ACC112 (cell line): Measurements from ENCODE around the gene CST8.

Source experiments
- H2AFZ ChIP-seq: fragments of 200-600 bp; sonication (generic); one replicate; pipeline ENCODE4 v1.6.0; 2017; ENCODE audit warnings: antibody characterized with exemption, low read length; ENCODE audit not compliant: unreplicated experiment
- H3K27ac ChIP-seq: fragments of 200-600 bp; sonication (generic); 2 replicates; pipeline ENCODE4 v1.5.1; 2014; ENCODE audit warnings: low read depth, mild to moderate bottlenecking, antibody characterized with exemption, low read length, moderate library complexity
- H3K27me3 ChIP-seq: fragments of 200-600 bp; sonication (generic); 2 replicates; pipeline ENCODE4 v1.6.1; 2014; ENCODE audit warnings: mild to moderate bottlenecking, antibody characterized with exemption, low read length, moderate library complexity, mixed read lengths; ENCODE audit not compliant: insufficient read depth
- H3K36me3 ChIP-seq: fragments of 200-600 bp; sonication (generic); 2 replicates; pipeline ENCODE4 v1.6.1; 2016; ENCODE audit warnings: mild to moderate bottlenecking, antibody characterized with exemption, low read length, moderate library complexity, mixed read lengths; ENCODE audit not compliant: insufficient read depth
- H3K4me1 ChIP-seq: fragments of 200-600 bp; sonication (generic); one replicate; pipeline ENCODE4 v1.6.1; 2016; ENCODE audit warnings: low read length, mixed read lengths; ENCODE audit not compliant: insufficient read depth, unreplicated experiment, control insufficient read depth
- H3K4me3 ChIP-seq: fragments of 200-600 bp; sonication (generic); 2 replicates; pipeline ENCODE4 v1.5.1; 2014; ENCODE audit warnings: mild to moderate bottlenecking, low read depth, low read length
- H3K79me2 ChIP-seq: fragments of 200-600 bp; sonication (generic); one replicate; pipeline ENCODE4 v1.6.0; 2016; ENCODE audit warnings: low read length; ENCODE audit not compliant: control insufficient read depth, unreplicated experiment, insufficient read depth

The CST8 gene

GRCh38 chr20:23519556-23519955, 28.6 kb downstream of the CST8 start:
- peaks cover 23% of the 10 kb centered on the region for H3K27me3 ChIP-seq
- H3K4me3 ChIP-seq = no peak overlapping the region
- H2AFZ ChIP-seq = no peak overlapping the region
- H3K36me3 ChIP-seq = no peaks in the 10 kb centered on the region
- H3K27ac ChIP-seq = no peak overlapping the region
- H3K4me1 ChIP-seq = no peaks in the 10 kb centered on the region
- H3K79me2 ChIP-seq = no peaks in the 10 kb centered on the region

GRCh38 chr20:23520185-23520584, 29.3 kb downstream of the CST8 start:
- Histone ChIP-seq H3K4me1 (no peaks in the 10 kb centered on the region), H2AFZ (no peak overlapping the region), H3K79me2 (no peaks in the 10 kb centered on the region), H3K27ac (no peak overlapping the region), H3K4me3 (no peak overlapping the region), H3K27me3 (peaks cover 24% of the 10 kb centered on the region), H3K36me3 (no peaks in the 10 kb centered on the region)

GRCh38 chr20:23524146-23524545, 33.2 kb downstream of the CST8 start:
- Histone ChIP-seq H3K36me3 (no peaks in the 10 kb centered on the region), H3K4me3 (no peak overlapping the region), H2AFZ (no peak overlapping the region), H3K27ac (no peak overlapping the region), H3K27me3 (peaks cover 24% of the 10 kb centered on the region), H3K4me1 (no peaks in the 10 kb centered on the region), H3K79me2 (no peaks in the 10 kb centered on the region)

DNA sequence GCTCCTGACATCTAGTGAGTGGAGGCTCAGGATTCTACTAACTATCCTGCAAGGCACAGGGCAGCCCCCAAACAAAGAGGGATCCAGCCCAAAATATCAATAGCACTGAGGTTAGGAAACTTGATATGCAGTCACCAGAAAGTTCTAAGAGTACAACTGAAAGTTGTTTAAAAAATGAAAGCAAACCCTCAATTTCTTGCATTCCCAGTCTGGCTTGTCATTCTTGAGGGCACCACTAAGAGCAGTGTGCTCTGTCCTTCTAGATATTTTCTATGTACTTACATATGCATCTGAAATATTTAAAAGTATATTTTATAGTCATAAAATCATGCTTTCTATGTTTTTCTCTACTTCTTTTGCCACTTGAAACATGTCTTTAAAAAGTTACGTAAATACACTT, 35.9 kb downstream of the CST8 start:
- Histone ChIP-seq H3K79me2 (no peaks in the 10 kb centered on the region), H3K27ac (no peak overlapping the region), H3K4me3 (no peak overlapping the region), H3K4me1 (no peaks in the 10 kb centered on the region), H3K27me3 (peaks cover 29% of the 10 kb centered on the region), H3K36me3 (no peaks in the 10 kb centered on the region), H2AFZ (no peak overlapping the region)

DNA sequence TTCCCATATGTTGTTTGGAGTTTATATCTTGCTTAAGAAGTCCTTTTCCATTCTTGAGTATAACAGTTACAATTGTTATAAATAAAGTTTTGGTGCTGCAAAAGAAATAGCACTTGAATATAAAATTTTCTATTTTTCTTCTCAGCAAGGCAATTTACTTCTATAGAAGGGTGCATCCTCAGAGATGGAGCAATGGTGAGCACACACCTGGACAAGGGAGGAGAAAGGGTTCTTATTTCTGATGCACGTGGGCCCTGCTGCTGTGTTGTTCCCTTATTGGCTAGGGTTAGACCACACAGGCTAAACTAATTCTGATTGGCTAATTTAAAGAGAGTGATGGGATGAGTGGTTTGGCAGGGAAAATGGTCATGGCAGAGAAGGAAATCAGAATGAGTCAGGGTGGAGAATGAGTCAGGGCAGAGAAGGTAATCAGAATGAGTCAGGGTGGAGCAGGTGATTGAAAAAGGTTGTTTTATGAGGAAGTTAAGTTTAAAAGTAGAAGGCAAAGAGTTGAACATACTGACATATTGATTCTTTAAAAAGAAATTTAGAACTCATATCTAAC, 38.0 kb downstream of the CST8 start:
- Histone ChIP-seq H3K27ac (no peak overlapping the region), H3K36me3 (no peaks in the 10 kb centered on the region), H3K79me2 (no peaks in the 10 kb centered on the region), H3K4me3 (no peak overlapping the region), H3K27me3 (peaks cover 14% of the 10 kb centered on the region), H2AFZ (no peak overlapping the region), H3K4me1 (no peaks in the 10 kb centered on the region)

GRCh38 chr20:23530937-23531567, 40.1 kb downstream of the CST8 start:
- Histone ChIP-seq H3K4me3 (no peak overlapping the region), H2AFZ (no peak overlapping the region), H3K79me2 (no peaks in the 10 kb centered on the region), H3K4me1 (no peaks in the 10 kb centered on the region), H3K27ac (no peak overlapping the region), H3K27me3 (peaks cover 8% of the 10 kb centered on the region), H3K36me3 (no peaks in the 10 kb centered on the region)

GRCh38 chr20:23532533-23532932, 41.6 kb downstream of the CST8 start:
- Histone ChIP-seq H3K27ac (no peak overlapping the region), H3K4me1 (no peaks in the 10 kb centered on the region), H3K27me3 (peaks cover 8% of the 10 kb centered on the region; the same call in 1 of the 2 replicates), H3K79me2 (no peaks in the 10 kb centered on the region), H2AFZ (no peak overlapping the region), H3K36me3 (no peaks in the 10 kb centered on the region), H3K4me3 (no peak overlapping the region)

- Histone ChIP-seq H3K27me3 (peaks cover 8% of the 10 kb centered on the region; the same call in 1 of the 2 replicates), H3K4me1 (no peaks in the 10 kb centered on the region), H3K4me3 (no peak overlapping the region), H2AFZ (no peak overlapping the region), H3K27ac (no peak overlapping the region), H3K36me3 (no peaks in the 10 kb centered on the region), H3K79me2 (no peaks in the 10 kb centered on the region)
Observed at GRCh38 chr20:23533161-23533560, 42.2 kb downstream of the CST8 start.

DNA sequence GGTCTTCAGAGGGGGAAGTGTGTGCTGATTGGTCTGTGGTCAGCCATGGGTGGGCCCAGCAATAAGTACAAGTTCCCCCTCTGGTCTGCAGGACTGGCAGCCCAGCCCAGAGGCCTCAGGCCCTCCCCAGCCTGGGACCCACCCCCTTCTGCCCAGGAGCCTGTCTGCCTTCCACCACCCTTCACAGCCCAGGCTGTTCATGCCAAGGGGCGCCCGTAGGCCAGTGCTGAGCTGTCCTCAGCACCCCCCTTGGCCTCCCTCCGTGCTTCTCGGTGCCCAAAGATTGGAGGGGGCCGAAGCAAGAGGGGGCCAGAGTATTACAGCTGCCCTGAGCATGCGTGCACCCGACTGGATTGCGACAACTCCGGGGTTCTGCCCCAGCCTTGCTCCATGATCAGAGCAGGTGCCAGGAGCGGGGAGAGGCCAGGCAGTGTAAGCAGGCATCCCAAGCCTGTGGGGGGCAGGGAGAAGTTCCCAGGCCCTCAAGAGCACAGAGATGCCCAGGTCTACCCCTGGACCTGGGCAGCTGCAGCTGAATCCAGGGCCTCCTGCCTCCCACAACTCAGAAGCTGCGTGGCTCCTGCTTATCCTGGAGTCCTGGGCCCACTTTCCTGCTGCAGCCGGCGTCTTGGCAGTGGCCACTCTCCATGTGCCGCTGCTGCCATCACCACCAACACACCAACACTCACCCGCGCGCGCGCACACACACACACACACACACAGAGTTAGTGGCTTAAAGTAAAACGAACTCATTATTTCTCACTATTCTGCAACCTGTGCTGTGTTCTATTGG, 44.1 kb downstream of the CST8 start:
- no peak overlapping the region for H2AFZ ChIP-seq
- no peaks in the 10 kb centered on the region for H3K36me3 ChIP-seq
- H3K4me1 ChIP-seq = no peaks in the 10 kb centered on the region
- no peak overlapping the region for H3K4me3 ChIP-seq
- no peaks in the 10 kb centered on the region for H3K79me2 ChIP-seq
- peaks cover 8% of the 10 kb centered on the region; the same call in 1 of the 2 replicates for H3K27me3 ChIP-seq
- H3K27ac ChIP-seq = no peak overlapping the region

DNA sequence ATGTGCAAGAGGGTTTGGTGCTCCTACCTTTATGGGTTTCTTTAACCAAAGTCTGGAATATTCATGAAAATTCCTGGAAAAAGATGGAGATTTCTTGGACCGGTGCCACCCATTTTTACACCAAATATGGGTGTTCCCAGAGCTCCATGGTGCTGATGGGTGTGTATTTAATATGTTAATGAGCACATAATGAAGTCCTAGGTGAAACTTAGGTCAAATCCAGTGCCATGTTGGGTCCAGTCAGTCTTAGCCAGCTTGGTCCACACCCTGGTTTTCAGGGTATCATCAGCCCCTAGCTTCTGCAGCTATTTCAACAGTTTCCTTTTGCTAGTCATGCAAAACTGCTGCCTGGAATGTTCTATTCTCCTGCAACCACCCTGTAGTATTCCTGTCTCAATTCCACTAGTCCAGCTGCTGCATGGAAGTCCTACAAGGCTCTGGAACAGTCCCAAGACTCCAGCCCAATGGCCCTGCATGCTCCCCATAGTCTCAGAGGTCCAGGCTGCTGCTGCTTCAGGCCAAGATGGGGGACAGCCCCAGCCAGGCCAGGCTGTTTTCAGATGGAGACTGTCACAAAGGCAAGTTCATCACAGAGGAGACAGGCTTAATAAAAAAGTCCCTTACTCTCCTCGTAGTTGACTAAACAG, 45.5 kb downstream of the CST8 start:
- H3K27me3 ChIP-seq = peaks cover 1% of the 10 kb centered on the region; the same call in 1 of the 2 replicates
- H3K36me3 ChIP-seq = no peaks in the 10 kb centered on the region
- no peak overlapping the region for H3K4me3 ChIP-seq
- no peaks in the 10 kb centered on the region for H3K4me1 ChIP-seq
- H3K27ac ChIP-seq = no peak overlapping the region
- H3K79me2 ChIP-seq = no peaks in the 10 kb centered on the region
- no peak overlapping the region for H2AFZ ChIP-seq
